HCT116 (cell line): ENCODE results near the gene SPCS2. TPM values are rescaled to one million over a fixed set of nuclear protein-coding genes. Genes with fewer than 3 reads are reported as not detected.

Experiments
- ATAC-seq: fragments of 200-7000 bp; cut with Tn5 transposase; 2 replicates; pipeline ENCODE4 v1.9.1; 2020; ENCODE audit warnings: mild to moderate bottlenecking, moderate library complexity
- BruUV-seq: library from RNA; stranded (reverse); fragments of 400-500 nt; replicated peaks from 2 replicates; lab custom pipeline; 2021; lab: Mats Ljungman, UMichigan
- CTCF ChIA-PET: fragments of 300-600 bp; sonication (Branson Sonifier 250); formaldehyde crosslinking; loops from one replicate; lab custom pipeline; 2021; ENCODE audit warnings: antibody characterized with exemption; lab: Charles Lee
- POLR2A ChIA-PET: fragments of 300-600, 350-600 bp; sonication (Branson Sonifier 250); formaldehyde crosslinking; loops from one replicate; lab custom pipeline; 2021; ENCODE audit warnings: antibody characterized with exemption; lab: Charles Lee
- RAD21 ChIA-PET, 2 experiments: fragments of 300-600 bp; sonication (Branson Sonifier 250); formaldehyde crosslinking; loops; one replicate each; lab custom pipeline; 2023; ENCODE audit warnings: low total read pairs in 2 of 2; ENCODE audit not compliant: uncharacterized antibody in 2 of 2, unreplicated experiment in 2 of 2, low non-redundant PET in 1 of 2; lab: Charles Lee
- DNase-seq: peaks from one replicate; pipeline ENCODE4 v3.0.0-alpha.2; 2010; ENCODE audit warnings: low read depth, low spot score
- H2AFZ ChIP-seq: fragments of 200-600 bp; shearing (Covaris generic), sonication (generic); 2 replicates; pipeline ENCODE4 v1.6.1; 2017; ENCODE audit warnings: low read depth, mixed run types, mixed read lengths, antibody characterized with exemption, low read length; ENCODE audit not compliant: poor library complexity, severe bottlenecking
- H3K27ac ChIP-seq: 2 replicates; pipeline ENCODE4 v1.5.1; 2012; ENCODE audit warnings: low read depth, low read length
- H3K27me3 ChIP-seq: fragments of 200-600 bp; sonication (generic); 2 replicates; pipeline ENCODE4 v1.6.1; 2016; ENCODE audit warnings: mixed run types, low read length, mixed read lengths; ENCODE audit not compliant: insufficient read depth
- H3K36me3 ChIP-seq, 2 experiments: fragments of 200-500 bp in 1 of 2; fragments of 200-600 bp in 1 of 2; sonication (Bioruptor generic) in 1 of 2; sonication (generic) in 1 of 2; 2 replicates each; pipeline versions ENCODE4 v1.5.1 to v1.6.1; 2014 to 2016; ENCODE audit warnings: low read length in 2 of 2, inconsistent platforms in 1 of 2, mixed read lengths in 1 of 2, mixed run types in 1 of 2; ENCODE audit not compliant: insufficient read depth in 2 of 2, control insufficient read depth in 1 of 2
- H3K4me1 ChIP-seq, 2 experiments: fragments of 200-600 bp in 1 of 2; sonication (generic) in 1 of 2; 2 replicates each; pipeline versions ENCODE4 v1.5.1 to v1.6.1; 2012 to 2017; ENCODE audit warnings: low read length in 2 of 2, inconsistent platforms in 1 of 2, mild to moderate bottlenecking in 1 of 2, mixed read lengths in 1 of 2, mixed run types in 1 of 2, moderate library complexity in 1 of 2; ENCODE audit not compliant: insufficient read depth in 2 of 2, control insufficient read depth in 1 of 2
- H3K4me2 ChIP-seq: fragments of 200-600 bp; sonication (generic); 2 replicates; pipeline ENCODE4 v1.6.1; 2017; ENCODE audit warnings: mixed run types, low read length, mixed read lengths
- H3K4me3 ChIP-seq, 2 experiments: fragments of 200-600 bp in 1 of 2; sonication (generic) in 1 of 2; replicated peaks in 1 of 2; 2 replicates each; pipeline ENCODE4 v1.5.1; 2011 to 2016; ENCODE audit warnings: low read length in 2 of 2, control low read depth in 1 of 2, low read depth in 1 of 2, mild to moderate bottlenecking in 1 of 2, mixed read lengths in 1 of 2, mixed run types in 1 of 2
- H3K79me2 ChIP-seq: fragments of 200-600 bp; sonication (generic); 2 replicates; pipeline ENCODE4 v1.6.1; 2017; ENCODE audit warnings: mild to moderate bottlenecking, mixed run types, low read length, moderate library complexity, mixed read lengths; ENCODE audit not compliant: insufficient read depth
- H3K9ac ChIP-seq: fragments of 200-600 bp; sonication (generic); 2 replicates; pipeline ENCODE4 v1.6.1; 2016; ENCODE audit warnings: low read length, mixed read lengths
- H3K9me2 ChIP-seq: fragments of 200-600 bp; sonication (generic), shearing (Covaris generic); 2 replicates; pipeline ENCODE4 v1.6.1; 2017; ENCODE audit warnings: mixed run types, mild to moderate bottlenecking, moderate library complexity; ENCODE audit not compliant: insufficient read depth
- H3K9me3 ChIP-seq, 2 experiments: fragments of 200-500 bp in 1 of 2; fragments of 200-600 bp in 1 of 2; sonication (Bioruptor generic) in 1 of 2; sonication (generic) in 1 of 2; 2 replicates each; pipeline ENCODE4 v1.6.1; 2014 to 2017; ENCODE audit warnings: low read length in 2 of 2, mixed read lengths in 2 of 2, inconsistent platforms in 1 of 2, low read depth in 1 of 2, mild to moderate bottlenecking in 1 of 2, mixed run types in 1 of 2, moderate library complexity in 1 of 2; ENCODE audit not compliant: control insufficient read depth in 1 of 2, insufficient read depth in 1 of 2
- H4K20me1 ChIP-seq: fragments of 200-600 bp; sonication (generic), shearing (Covaris generic); 2 replicates; pipeline ENCODE4 v1.6.1; 2017; ENCODE audit warnings: mixed run types, mild to moderate bottlenecking, moderate library complexity; ENCODE audit not compliant: insufficient read depth
- EGR1 ChIP-seq: IDR thresholded peaks from 2 replicates; pipeline ENCODE4 v1.6.1; 2012; ENCODE audit warnings: low read depth
- EZH2 ChIP-seq: fragments of 200-600 bp; sonication (generic); IDR thresholded peaks from 2 replicates; pipeline ENCODE4 v1.6.1; 2017; ENCODE audit warnings: antibody characterized with exemption, mixed run types
- EZH2phosphoT487 ChIP-seq: fragments of 200-600 bp; IDR thresholded peaks from 2 replicates; pipeline ENCODE4 v1.6.1; 2018; ENCODE audit warnings: antibody characterized with exemption, borderline replicate concordance
- JUND ChIP-seq: IDR thresholded peaks from 2 replicates; pipeline ENCODE4 v1.6.1; 2012
- POLR2AphosphoS5 ChIP-seq: IDR thresholded peaks from 2 replicates; pipeline ENCODE4 v1.6.1; 2011; ENCODE audit warnings: mild to moderate bottlenecking, low read depth, low read length, moderate library complexity
- RAD21 ChIP-seq: IDR thresholded peaks from 2 replicates; pipeline ENCODE4 v1.6.1; 2012; ENCODE audit warnings: low read depth, mild to moderate bottlenecking
- SP1 ChIP-seq: IDR thresholded peaks from 2 replicates; pipeline ENCODE4 v1.6.1; 2012; ENCODE audit warnings: low read depth
- SRF ChIP-seq: IDR thresholded peaks from 2 replicates; pipeline ENCODE4 v1.6.1; 2012; ENCODE audit warnings: low read depth
- TCF7L2 ChIP-seq: IDR thresholded peaks from 2 replicates; pipeline ENCODE4 v1.7.0; 2011; ENCODE audit warnings: borderline replicate concordance, inconsistent platforms; ENCODE audit not compliant: insufficient read depth, insufficient read length; ENCODE audit errors: extremely low read depth
- ZFX ChIP-seq: fragments of 450-650 bp; IDR thresholded peaks from 2 replicates; pipeline ENCODE4 v1.6.1; 2017
- ZNF274 ChIP-seq: fragments of 200-500 bp; sonication (Bioruptor generic); IDR thresholded peaks from 2 replicates; pipeline ENCODE4 v1.6.1; 2014; ENCODE audit warnings: mild to moderate bottlenecking, low read depth, low read length, inconsistent platforms
- intact Hi-C: fragments of 100-400 bp; cut with micrococcal nuclease; formaldehyde crosslinking; loops from 2 replicates; pipeline ENCODE4 v1.10.0; 2022
- total RNA-seq: library from RNA; stranded (reverse); gene quantifications from one replicate; pipeline ENCODE4 v1.2.1, GENCODE V29; 2021; ENCODE audit not compliant: unreplicated experiment
- TF ChIP-seq, protein P1 (sequence below): IDR thresholded peaks from 2 replicates; pipeline ENCODE4 v1.6.1; 2012
- TF ChIP-seq, protein P2 (sequence below): IDR thresholded peaks from 2 replicates; pipeline ENCODE4 v1.6.1; 2011; ENCODE audit warnings: mild to moderate bottlenecking, low read length, moderate library complexity; ENCODE audit not compliant: insufficient replicate concordance; ENCODE audit errors: extremely low read depth
- TF ChIP-seq, protein P3 (sequence below), 3 experiments: fragments of 200-600 bp in 1 of 3; sonication (generic) in 1 of 3; IDR thresholded peaks in 2 of 3; conservative IDR thresholded peaks in 1 of 3; 2 replicates each; pipeline ENCODE4 v1.5.1; 2012 to 2017; ENCODE audit warnings: low read depth in 2 of 3, low read length in 2 of 3, antibody characterized with exemption in 1 of 3, borderline replicate concordance in 1 of 3, control low read depth in 1 of 3, mild to moderate bottlenecking in 1 of 3, mixed read lengths in 1 of 3, mixed run types in 1 of 3, moderate library complexity in 1 of 3; ENCODE audit not compliant: insufficient read depth in 1 of 3

SPCS2 gene
- total RNA-seq, 1 experiment from 2014 or later, result 133 TPM

DNA sequence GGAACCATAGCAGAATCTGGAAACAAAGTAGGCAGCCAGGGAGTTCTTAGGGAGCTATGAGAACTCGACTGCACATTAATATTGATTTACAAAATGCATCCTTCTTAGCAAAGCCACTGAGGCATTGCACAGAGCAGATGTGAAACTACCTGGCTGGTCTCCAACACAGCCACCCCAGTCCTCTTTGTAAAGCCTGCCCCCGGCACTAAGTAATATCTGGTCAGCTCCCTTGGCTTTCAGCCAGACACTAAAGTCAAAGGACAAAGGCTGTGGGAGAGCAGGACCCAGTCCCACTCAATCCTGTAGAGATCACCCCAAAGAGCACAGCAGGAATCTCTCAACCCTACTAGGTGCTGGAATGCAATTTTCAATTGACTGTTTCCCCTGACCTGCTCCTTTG lies 13.0 kb upstream of the SPCS2 start:
- Histone ChIP-seq H4K20me1 (no peaks in the 10 kb centered on the region), H3K27me3 (no peaks in the 10 kb centered on the region), H3K36me3 (peaks cover 11 to 16% of the 10 kb centered on the region in 2 experiments; a peak in 2 of 4 replicates), H3K4me2 (no peak overlapping the region), H3K27ac (no peak overlapping the region), H3K9ac (no peak overlapping the region), H3K79me2 (no peaks in the 10 kb centered on the region), H2AFZ (no peak overlapping the region), H3K9me2 (no peaks in the 10 kb centered on the region), H3K4me1 (no peaks in the 10 kb centered on the region)
- no TSS peak for BruUV-seq
- intact Hi-C loops, result no loop called here
- RAD21 ChIA-PET, result no interaction called here
- CTCF ChIA-PET, result interaction anchor here (1.4 kb wide), 1 partner anchor 313 kb away, joined by 3 read pairs; no protein-coding TSS in a partner anchor
- ATAC-seq (no peak), DNase-seq (no peak)
- POLR2A ChIA-PET, result no interaction called here
- TF ChIP-seq SRF (no peak), EGR1 (no peak), EZH2 (no peak), EZH2phosphoT487 (no peak), SP1 (no peak), ZFX (no peak)
- TF ChIP-seq, protein P1, sequence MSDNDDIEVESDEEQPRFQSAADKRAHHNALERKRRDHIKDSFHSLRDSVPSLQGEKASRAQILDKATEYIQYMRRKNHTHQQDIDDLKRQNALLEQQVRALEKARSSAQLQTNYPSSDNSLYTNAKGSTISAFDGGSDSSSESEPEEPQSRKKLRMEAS, result no peak
- TF ChIP-seq, all 23 proteins: peak for 0
- H3K4me3 ChIP-seq, result no peak overlapping the region
- H3K9me3 ChIP-seq, result no peaks in the 10 kb centered on the region

DNA sequence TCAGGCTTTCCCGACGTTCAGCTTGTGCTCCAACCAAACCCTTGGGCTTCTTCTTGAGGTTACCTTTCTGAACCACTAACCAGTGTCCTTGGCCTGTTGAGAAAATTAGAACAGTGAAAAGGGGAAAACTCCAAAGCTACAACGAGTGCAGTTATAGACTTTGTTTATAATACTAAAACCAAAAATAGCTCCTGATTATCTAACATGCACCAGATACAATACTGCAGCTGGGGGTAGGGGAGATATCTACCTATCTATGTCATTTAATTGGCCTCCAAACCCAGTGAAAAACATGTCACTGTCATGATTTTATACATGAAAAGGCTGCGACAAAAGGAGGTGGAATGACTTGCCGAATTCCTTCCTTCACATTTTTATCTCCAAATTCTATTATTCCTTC lies 12.1 kb upstream of the SPCS2 start:
- no peak overlapping the region for H2AFZ ChIP-seq
- no peak overlapping the region for H3K27ac ChIP-seq
- DNase-seq, result no peak
- H3K9ac ChIP-seq, result no peak overlapping the region
- H3K9me2 ChIP-seq, result no peaks in the 10 kb centered on the region
- BruUV-seq, result no TSS peak
- intact Hi-C loops, result no loop called here
- ATAC-seq, result no peak
- no peak overlapping the region for H3K4me3 ChIP-seq
- H3K9me3 ChIP-seq, result no peaks in the 10 kb centered on the region
- no peak overlapping the region for H3K4me2 ChIP-seq
- H3K36me3 ChIP-seq, result peaks cover 13 to 16% of the 10 kb centered on the region in 2 experiments; a peak in 2 of 4 replicates
- ChIA-PET POLR2A (no interaction called here), CTCF (interaction anchor here (1.4 kb wide), 1 partner anchor 312 kb away, joined by 3 read pairs; no protein-coding TSS in a partner anchor), RAD21 (no interaction called here)
- TF ChIP-seq TCF7L2 (no peak), ZNF274 (no peak), POLR2AphosphoS5 (no peak), JUND (no peak), SP1 (no peak), ZFX (no peak), RAD21 (no peak)
- TF ChIP-seq, protein P2, sequence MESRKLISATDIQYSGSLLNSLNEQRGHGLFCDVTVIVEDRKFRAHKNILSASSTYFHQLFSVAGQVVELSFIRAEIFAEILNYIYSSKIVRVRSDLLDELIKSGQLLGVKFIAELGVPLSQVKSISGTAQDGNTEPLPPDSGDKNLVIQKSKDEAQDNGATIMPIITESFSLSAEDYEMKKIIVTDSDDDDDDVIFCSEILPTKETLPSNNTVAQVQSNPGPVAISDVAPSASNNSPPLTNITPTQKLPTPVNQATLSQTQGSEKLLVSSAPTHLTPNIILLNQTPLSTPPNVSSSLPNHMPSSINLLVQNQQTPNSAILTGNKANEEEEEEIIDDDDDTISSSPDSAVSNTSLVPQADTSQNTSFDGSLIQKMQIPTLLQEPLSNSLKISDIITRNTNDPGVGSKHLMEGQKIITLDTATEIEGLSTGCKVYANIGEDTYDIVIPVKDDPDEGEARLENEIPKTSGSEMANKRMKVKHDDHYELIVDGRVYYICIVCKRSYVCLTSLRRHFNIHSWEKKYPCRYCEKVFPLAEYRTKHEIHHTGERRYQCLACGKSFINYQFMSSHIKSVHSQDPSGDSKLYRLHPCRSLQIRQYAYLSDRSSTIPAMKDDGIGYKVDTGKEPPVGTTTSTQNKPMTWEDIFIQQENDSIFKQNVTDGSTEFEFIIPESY, result no peak
- TF ChIP-seq, protein P3, sequence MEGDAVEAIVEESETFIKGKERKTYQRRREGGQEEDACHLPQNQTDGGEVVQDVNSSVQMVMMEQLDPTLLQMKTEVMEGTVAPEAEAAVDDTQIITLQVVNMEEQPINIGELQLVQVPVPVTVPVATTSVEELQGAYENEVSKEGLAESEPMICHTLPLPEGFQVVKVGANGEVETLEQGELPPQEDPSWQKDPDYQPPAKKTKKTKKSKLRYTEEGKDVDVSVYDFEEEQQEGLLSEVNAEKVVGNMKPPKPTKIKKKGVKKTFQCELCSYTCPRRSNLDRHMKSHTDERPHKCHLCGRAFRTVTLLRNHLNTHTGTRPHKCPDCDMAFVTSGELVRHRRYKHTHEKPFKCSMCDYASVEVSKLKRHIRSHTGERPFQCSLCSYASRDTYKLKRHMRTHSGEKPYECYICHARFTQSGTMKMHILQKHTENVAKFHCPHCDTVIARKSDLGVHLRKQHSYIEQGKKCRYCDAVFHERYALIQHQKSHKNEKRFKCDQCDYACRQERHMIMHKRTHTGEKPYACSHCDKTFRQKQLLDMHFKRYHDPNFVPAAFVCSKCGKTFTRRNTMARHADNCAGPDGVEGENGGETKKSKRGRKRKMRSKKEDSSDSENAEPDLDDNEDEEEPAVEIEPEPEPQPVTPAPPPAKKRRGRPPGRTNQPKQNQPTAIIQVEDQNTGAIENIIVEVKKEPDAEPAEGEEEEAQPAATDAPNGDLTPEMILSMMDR (IDR thresholded peaks at IDR 0.05 in 2 of 3, conservative IDR thresholded peaks at IDR 0.05 in 1 of 3; ENCODE audit: borderline replicate concordance in 1 of 3, insufficient read depth in 1 of 3, low read depth in 2 of 3, low read length in 2 of 3), result no peak
- no peaks in the 10 kb centered on the region for H4K20me1 ChIP-seq
- no peaks in the 10 kb centered on the region for H3K79me2 ChIP-seq
- no peaks in the 10 kb centered on the region for H3K27me3 ChIP-seq
- no peaks in the 10 kb centered on the region for H3K4me1 ChIP-seq
